Putamen (tissue), 1 donor: ENCODE data around the gene PPFIBP1.
A peak's percentile ranks its signal among the peaks of the same experiment; 100 is the strongest.
"Not testable (repeated sequence)": the region's sequence is repeated elsewhere in the genome, so short reads cannot be mapped to it uniquely, and the experiment has no call there.

ENCODE experiments used
- DNase-seq: peaks from one replicate; pipeline ENCODE4 v3.0.0-alpha.2; 2016; ENCODE audit warnings: low spot score

Gene PPFIBP1

DNA sequence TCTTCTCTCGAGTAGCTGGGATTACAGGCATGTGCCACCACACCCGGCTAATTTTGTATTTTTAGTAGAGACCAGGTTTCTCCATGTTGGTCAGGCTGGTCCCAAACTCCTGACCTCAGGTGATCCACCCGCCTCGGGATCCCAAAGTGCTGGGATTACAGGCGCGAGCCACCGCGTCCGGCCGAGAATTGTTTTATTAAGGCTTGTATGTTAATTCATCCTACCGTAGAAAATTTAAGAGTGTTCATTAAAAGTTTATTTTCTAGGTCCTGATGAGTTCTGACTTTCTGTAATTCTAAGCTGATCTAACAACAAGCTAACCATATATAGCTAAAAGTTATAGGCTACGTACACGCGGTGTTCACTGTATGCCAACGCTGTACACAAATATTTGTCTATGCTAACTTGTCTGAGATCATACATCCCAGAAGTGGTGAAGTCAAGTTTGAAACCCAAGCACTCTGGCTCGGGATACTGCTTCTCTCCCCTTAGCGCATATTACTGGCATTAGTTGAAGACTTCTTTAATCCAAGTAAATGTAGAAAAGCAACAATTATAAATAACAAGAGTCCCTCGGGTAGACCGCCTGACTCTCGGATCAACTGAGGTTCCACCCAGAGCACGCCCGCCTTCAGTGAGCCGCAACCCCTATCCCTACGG lies 186.1 kb downstream of the PPFIBP1 start:
- DNase-seq, result no peak

GRCh38 chr12:27710592-27711316 lies 186.7 kb downstream of the PPFIBP1 start, which contains the start of gene MRPS35:
TSS of gene MRPS35 (plus strand) at chr12:27710832. CDS start at chr12:27710844, 12 bp downstream.
- peak; percentile 91 for DNase-seq

DNA sequence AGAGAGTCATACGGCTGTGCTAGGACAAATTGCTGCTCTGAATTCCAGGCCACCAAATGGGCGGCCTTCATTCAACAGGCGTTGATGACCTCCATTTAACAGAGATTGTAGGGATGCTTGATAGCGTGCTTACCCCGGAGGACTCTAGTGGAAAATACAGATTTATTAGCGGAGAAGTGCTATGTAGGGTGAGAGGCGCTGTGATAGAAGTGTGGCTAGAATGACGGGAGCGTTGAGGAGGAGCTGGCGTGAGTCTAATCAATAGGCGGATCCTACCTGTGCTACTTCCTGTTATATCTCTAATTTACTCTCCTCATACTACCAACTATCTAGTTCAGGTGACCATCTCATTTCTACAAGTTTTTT lies 187.3 kb downstream of the PPFIBP1 start:
- DNase-seq, result peak; percentile 21

- DNase-seq, result no peak
These were observed 188.0 kb downstream of the PPFIBP1 start for GRCh38 chr12:27711967-27712366.

GRCh38 chr12:27723212-27723611 lies 199.2 kb downstream of the PPFIBP1 start:
- no peak for DNase-seq

- no peak for DNase-seq
These were observed 206.1 kb downstream of the PPFIBP1 start for GRCh38 chr12:27730097-27730588.

- no peak for DNase-seq
These were observed 208.3 kb downstream of the PPFIBP1 start for GRCh38 chr12:27732281-27732680.

GRCh38 chr12:27733052-27733656 lies 209.1 kb downstream of the PPFIBP1 start:
- no peak for DNase-seq

GRCh38 chr12:27733791-27734190 lies 209.8 kb downstream of the PPFIBP1 start:
- no peak for DNase-seq

GRCh38 chr12:27734321-27734720 lies 210.3 kb downstream of the PPFIBP1 start:
- DNase-seq, result not testable (repeated sequence)

DNA sequence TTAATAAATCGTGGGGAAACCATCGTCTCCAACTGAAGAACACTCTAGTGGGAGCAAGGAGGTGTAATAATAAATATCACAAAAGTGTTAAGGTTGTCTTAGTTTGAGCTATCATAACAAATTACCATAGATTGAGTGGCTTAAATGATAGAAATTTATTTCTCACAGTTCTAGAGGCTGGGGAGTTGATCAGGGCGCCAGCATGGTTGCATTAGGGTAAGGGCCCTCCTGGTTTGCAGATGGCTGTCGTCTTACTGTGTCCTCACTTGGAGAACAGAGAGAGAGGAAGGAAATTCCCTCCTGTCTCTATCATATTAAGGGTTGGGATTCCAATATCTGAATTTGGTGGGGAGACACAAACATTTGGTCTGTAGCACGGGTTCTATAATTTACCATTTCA lies 219.6 kb downstream of the PPFIBP1 start:
- no peak for DNase-seq
